NCI-H187 (cell line): ENCODE results near the gene DNAI2.
A peak's percentile ranks its signal among the peaks of the same experiment; 100 is the strongest.

Experiments used
- DNase-seq, 2 experiments: peaks; one replicate each; lab custom pipeline; 2025; lab: John Stamatoyannopoulos, UW

DNAI2 gene

GRCh38 chr17:74305865-74306654, 32.0 kb downstream of the DNAI2 start:
- DNase-seq, result peak in 1 of 2 experiments; percentile 23

GRCh38 chr17:74307984-74308773, 34.1 kb downstream of the DNAI2 start:
- no peak for DNase-seq

- DNase-seq, result no peak
These were observed 35.9 kb downstream of the DNAI2 start for GRCh38 chr17:74309902-74310301.

GRCh38 chr17:74314877-74315276, 40.8 kb downstream of the DNAI2 start:
- DNase-seq, result no peak

GRCh38 chr17:74316220-74316619, 42.2 kb downstream of the DNAI2 start:
- peak; percentile 21 to 54 for DNase-seq

GRCh38 chr17:74317071-74317470, 43.0 kb downstream of the DNAI2 start:
- DNase-seq, result no peak

GRCh38 chr17:74318391-74318790, 44.4 kb downstream of the DNAI2 start:
- no peak for DNase-seq

- no peak for DNase-seq
These were observed 50.5 kb downstream of the DNAI2 start for GRCh38 chr17:74324521-74324920.

GRCh38 chr17:74325376-74325742, 51.3 kb downstream of the DNAI2 start:
- no peak for DNase-seq

- DNase-seq, result peak; percentile 32 to 53
These were observed 51.8 kb downstream of the DNAI2 start, which contains the start of gene KIF19 for GRCh38 chr17:74325743-74326379. KIF19 (plus strand) TSS chr17:74326226; CDS start chr17:74326350, 124 bp downstream.

- DNase-seq, result no peak
These were observed 52.5 kb downstream of the DNAI2 start for GRCh38 chr17:74326506-74326905.

GRCh38 chr17:74328487-74328886, 54.5 kb downstream of the DNAI2 start:
- DNase-seq, result no peak

GRCh38 chr17:74329378-74329777, 55.3 kb downstream of the DNAI2 start:
- no peak for DNase-seq

GRCh38 chr17:74330446-74330845, 56.4 kb downstream of the DNAI2 start:
- no peak for DNase-seq

GRCh38 chr17:74332017-74332650, 58.1 kb downstream of the DNAI2 start:
- peak; percentile 31 to 68 for DNase-seq

- DNase-seq, result peak; percentile 83 to 90
These were observed 58.8 kb downstream of the DNAI2 start for GRCh38 chr17:74332763-74333283.

- no peak for DNase-seq
These were observed 60.5 kb downstream of the DNAI2 start for GRCh38 chr17:74334393-74335039.

GRCh38 chr17:74335529-74336062, 61.6 kb downstream of the DNAI2 start:
- DNase-seq, result no peak

GRCh38 chr17:74336307-74336706, 62.3 kb downstream of the DNAI2 start:
- no peak for DNase-seq

- DNase-seq, result peak in 1 of 2 experiments; percentile 52
These were observed 63.9 kb downstream of the DNAI2 start for GRCh38 chr17:74337834-74338500.
